ENCODE data around the gene SOD2. TPM values are rescaled to one million over a fixed set of nuclear protein-coding genes. Genes with fewer than 3 reads are reported as not detected.

The SOD2 gene
- total and polyA plus RNA-seq, 2 donors (not counting 3 experiments of a cell fraction or from before 2014, with no cell fraction given), result 31.6 to 62.7 TPM

DNA sequence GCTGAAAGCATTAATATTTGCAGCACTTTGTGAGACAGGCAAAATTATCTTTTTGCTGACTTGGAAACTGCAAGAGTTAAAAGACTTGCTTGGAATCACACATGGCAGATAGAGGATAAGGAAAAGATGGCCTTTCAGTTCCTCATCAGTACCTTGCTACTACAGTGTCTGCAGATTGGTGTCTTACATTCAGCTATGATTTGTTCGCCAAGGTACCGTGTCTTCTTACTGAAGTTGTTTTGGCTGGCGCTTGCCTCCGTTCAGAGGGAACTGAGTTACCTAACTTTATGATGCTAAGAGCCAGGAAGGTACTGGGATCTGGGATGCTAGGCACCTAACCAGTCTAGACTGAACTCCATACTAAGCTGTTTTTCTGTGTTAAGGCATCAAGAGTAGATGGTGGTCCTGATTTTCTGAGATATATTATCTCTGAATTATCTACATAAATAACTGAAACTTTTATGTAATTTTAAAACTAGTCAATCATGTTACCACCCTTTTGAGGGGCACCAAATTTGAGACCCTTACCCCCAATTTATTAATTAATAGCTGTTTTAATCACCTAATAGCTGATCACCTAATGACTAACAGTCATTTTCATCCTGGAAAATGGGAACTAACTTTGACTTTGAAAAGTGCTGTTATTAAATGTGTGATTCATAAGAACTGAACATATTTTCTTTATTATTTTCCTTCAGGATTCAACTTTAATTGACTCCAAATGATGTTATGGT, 36.7 kb upstream of the SOD2 start:
- TF ChIP-seq FOS (IDR thresholded peaks at IDR 0.05; ENCODE audit: borderline replicate concordance, insufficient read depth, low read length) (no peak), POLR2A (IDR thresholded peaks at IDR 0.05; ENCODE audit: low read depth, low read length) (no peak), MYC (IDR thresholded peaks at IDR 0.05; ENCODE audit: low read depth, low read length) (no peak), POLR2AphosphoS5 (IDR thresholded peaks at IDR 0.05; ENCODE audit: insufficient read depth, low read depth, low read length) (no peak), JUN (IDR thresholded peaks at IDR 0.05; ENCODE audit: borderline replicate concordance, insufficient read depth, insufficient read length, low read depth) (no peak), EZH2 (IDR thresholded peaks at IDR 0.05; ENCODE audit: borderline replicate concordance, low read depth, low read length, severe bottlenecking) (no peak), GATA2 (IDR thresholded peaks at IDR 0.05; ENCODE audit: insufficient read depth, insufficient read length, low read depth, low read length) (no peak)
- TF ChIP-seq, protein P1, sequence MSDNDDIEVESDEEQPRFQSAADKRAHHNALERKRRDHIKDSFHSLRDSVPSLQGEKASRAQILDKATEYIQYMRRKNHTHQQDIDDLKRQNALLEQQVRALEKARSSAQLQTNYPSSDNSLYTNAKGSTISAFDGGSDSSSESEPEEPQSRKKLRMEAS (IDR thresholded peaks at IDR 0.05; ENCODE audit: insufficient read depth, insufficient read length), result no peak
- TF ChIP-seq, protein P2, sequence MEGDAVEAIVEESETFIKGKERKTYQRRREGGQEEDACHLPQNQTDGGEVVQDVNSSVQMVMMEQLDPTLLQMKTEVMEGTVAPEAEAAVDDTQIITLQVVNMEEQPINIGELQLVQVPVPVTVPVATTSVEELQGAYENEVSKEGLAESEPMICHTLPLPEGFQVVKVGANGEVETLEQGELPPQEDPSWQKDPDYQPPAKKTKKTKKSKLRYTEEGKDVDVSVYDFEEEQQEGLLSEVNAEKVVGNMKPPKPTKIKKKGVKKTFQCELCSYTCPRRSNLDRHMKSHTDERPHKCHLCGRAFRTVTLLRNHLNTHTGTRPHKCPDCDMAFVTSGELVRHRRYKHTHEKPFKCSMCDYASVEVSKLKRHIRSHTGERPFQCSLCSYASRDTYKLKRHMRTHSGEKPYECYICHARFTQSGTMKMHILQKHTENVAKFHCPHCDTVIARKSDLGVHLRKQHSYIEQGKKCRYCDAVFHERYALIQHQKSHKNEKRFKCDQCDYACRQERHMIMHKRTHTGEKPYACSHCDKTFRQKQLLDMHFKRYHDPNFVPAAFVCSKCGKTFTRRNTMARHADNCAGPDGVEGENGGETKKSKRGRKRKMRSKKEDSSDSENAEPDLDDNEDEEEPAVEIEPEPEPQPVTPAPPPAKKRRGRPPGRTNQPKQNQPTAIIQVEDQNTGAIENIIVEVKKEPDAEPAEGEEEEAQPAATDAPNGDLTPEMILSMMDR (IDR thresholded peaks at IDR 0.05; ENCODE audit: extremely low read depth in 1 of 2, insufficient read depth in 1 of 2, low read depth in 1 of 2, low read length in 2 of 2), result no peak
- BruUV-seq (replicated peaks), result no TSS peak
- intact Hi-C loops (cut with micrococcal nuclease) (no loop called here), dilution Hi-C loops (cut with MboI; ENCODE audit: extremely low pct_ligation_motif_present, low sequenced_read_pairs) (no loop called here)
- peak overlapping the region in 1 of 3 experiments; percentile 100 for H3K4me3 ChIP-seq (replicated peaks in 1 of 3; ENCODE audit: insufficient read depth in 1 of 3, low read depth in 1 of 3, low read length in 3 of 3)
- no peaks in the 10 kb centered on the region for H3K9me1 ChIP-seq (replicated peaks; ENCODE audit: control insufficient read depth, extremely low read depth, insufficient read depth, low read length)
- ChIA-PET CTCF (interaction anchor here (0.8 to 2.1 kb wide), 3 partner anchors 9 to 560 kb away, joined by 3 to 4 read pairs (median 4); partner anchors contain the start of gene FNDC1), POLR2A (no interaction called here)
- H3K4me2 ChIP-seq (ENCODE audit: insufficient read depth, low read length), result peak overlapping the region; percentile 99
- H3K27ac ChIP-seq (ENCODE audit: insufficient read depth, low read depth, low read length), result no peak overlapping the region
- no peaks in the 10 kb centered on the region for H3K9me3 ChIP-seq (replicated peaks; ENCODE audit: control insufficient read depth, insufficient read depth, low read length)
- no peaks in the 10 kb centered on the region for H3K27me3 ChIP-seq (ENCODE audit: control insufficient read depth in 2 of 2, insufficient read depth in 2 of 2, low read length in 2 of 2)
- H4K20me1 ChIP-seq (replicated peaks; ENCODE audit: control insufficient read depth, extremely low read depth, insufficient read depth, low read length), result peaks cover 24% of the 10 kb centered on the region
- DNase-seq (ENCODE audit: low read depth, low spot score) (peak; percentile 20), FAIRE-seq (no peak)
- peaks cover 87% of the 10 kb centered on the region for H3K79me2 ChIP-seq (ENCODE audit: control insufficient read depth, insufficient read depth, low read length)
- no peak overlapping the region for H2AFZ ChIP-seq (ENCODE audit: low read depth, low read length)
- peaks cover 21% of the 10 kb centered on the region for H3K4me1 ChIP-seq (ENCODE audit: control insufficient read depth, extremely low read depth, insufficient read depth, low read length)
- peak overlapping the region; percentile 98 for H3K9ac ChIP-seq (replicated peaks; ENCODE audit: extremely low read depth, insufficient read depth, low read length)
- peaks cover 0 to 2% of the 10 kb centered on the region in 2 experiments for H3K36me3 ChIP-seq (ENCODE audit: control insufficient read depth in 2 of 2, extremely low read depth in 1 of 2, insufficient read depth in 2 of 2, low read length in 2 of 2)
